HCT116 (cell line): ENCODE results near the gene LIN9. TPM values are rescaled to one million over a fixed set of nuclear protein-coding genes. Genes with fewer than 3 reads are reported as not detected.

ENCODE experiments used
- ATAC-seq: fragments of 200-7000 bp; cut with Tn5 transposase; 2 replicates; pipeline ENCODE4 v1.9.1; 2020; ENCODE audit warnings: mild to moderate bottlenecking, moderate library complexity
- BruUV-seq: library from RNA; stranded (reverse); fragments of 400-500 nt; replicated peaks from 2 replicates; lab custom pipeline; 2021; lab: Mats Ljungman, UMichigan
- CTCF ChIA-PET: fragments of 300-600 bp; sonication (Branson Sonifier 250); formaldehyde crosslinking; loops from one replicate; lab custom pipeline; 2021; ENCODE audit warnings: antibody characterized with exemption; lab: Charles Lee
- POLR2A ChIA-PET: fragments of 300-600, 350-600 bp; sonication (Branson Sonifier 250); formaldehyde crosslinking; loops from one replicate; lab custom pipeline; 2021; ENCODE audit warnings: antibody characterized with exemption; lab: Charles Lee
- RAD21 ChIA-PET, 2 experiments: fragments of 300-600 bp; sonication (Branson Sonifier 250); formaldehyde crosslinking; loops; one replicate each; lab custom pipeline; 2023; ENCODE audit warnings: low total read pairs in 2 of 2; ENCODE audit not compliant: uncharacterized antibody in 2 of 2, unreplicated experiment in 2 of 2, low non-redundant PET in 1 of 2; lab: Charles Lee
- DNase-seq: peaks from one replicate; pipeline ENCODE4 v3.0.0-alpha.2; 2010; ENCODE audit warnings: low read depth, low spot score
- H2AFZ ChIP-seq: fragments of 200-600 bp; shearing (Covaris generic), sonication (generic); 2 replicates; pipeline ENCODE4 v1.6.1; 2017; ENCODE audit warnings: low read depth, mixed run types, mixed read lengths, antibody characterized with exemption, low read length; ENCODE audit not compliant: poor library complexity, severe bottlenecking
- H3K27ac ChIP-seq: 2 replicates; pipeline ENCODE4 v1.5.1; 2012; ENCODE audit warnings: low read depth, low read length
- H3K27me3 ChIP-seq: fragments of 200-600 bp; sonication (generic); 2 replicates; pipeline ENCODE4 v1.6.1; 2016; ENCODE audit warnings: mixed run types, low read length, mixed read lengths; ENCODE audit not compliant: insufficient read depth
- H3K36me3 ChIP-seq, 2 experiments: fragments of 200-500 bp in 1 of 2; fragments of 200-600 bp in 1 of 2; sonication (Bioruptor generic) in 1 of 2; sonication (generic) in 1 of 2; 2 replicates each; pipeline versions ENCODE4 v1.5.1 to v1.6.1; 2014 to 2016; ENCODE audit warnings: low read length in 2 of 2, inconsistent platforms in 1 of 2, mixed read lengths in 1 of 2, mixed run types in 1 of 2; ENCODE audit not compliant: insufficient read depth in 2 of 2, control insufficient read depth in 1 of 2
- H3K4me1 ChIP-seq, 2 experiments: fragments of 200-600 bp in 1 of 2; sonication (generic) in 1 of 2; 2 replicates each; pipeline versions ENCODE4 v1.5.1 to v1.6.1; 2012 to 2017; ENCODE audit warnings: low read length in 2 of 2, inconsistent platforms in 1 of 2, mild to moderate bottlenecking in 1 of 2, mixed read lengths in 1 of 2, mixed run types in 1 of 2, moderate library complexity in 1 of 2; ENCODE audit not compliant: insufficient read depth in 2 of 2, control insufficient read depth in 1 of 2
- H3K4me2 ChIP-seq: fragments of 200-600 bp; sonication (generic); 2 replicates; pipeline ENCODE4 v1.6.1; 2017; ENCODE audit warnings: mixed run types, low read length, mixed read lengths
- H3K4me3 ChIP-seq, 2 experiments: fragments of 200-600 bp in 1 of 2; sonication (generic) in 1 of 2; replicated peaks in 1 of 2; 2 replicates each; pipeline ENCODE4 v1.5.1; 2011 to 2016; ENCODE audit warnings: low read length in 2 of 2, control low read depth in 1 of 2, low read depth in 1 of 2, mild to moderate bottlenecking in 1 of 2, mixed read lengths in 1 of 2, mixed run types in 1 of 2
- H3K79me2 ChIP-seq: fragments of 200-600 bp; sonication (generic); 2 replicates; pipeline ENCODE4 v1.6.1; 2017; ENCODE audit warnings: mild to moderate bottlenecking, mixed run types, low read length, moderate library complexity, mixed read lengths; ENCODE audit not compliant: insufficient read depth
- H3K9ac ChIP-seq: fragments of 200-600 bp; sonication (generic); 2 replicates; pipeline ENCODE4 v1.6.1; 2016; ENCODE audit warnings: low read length, mixed read lengths
- H3K9me2 ChIP-seq: fragments of 200-600 bp; sonication (generic), shearing (Covaris generic); 2 replicates; pipeline ENCODE4 v1.6.1; 2017; ENCODE audit warnings: mixed run types, mild to moderate bottlenecking, moderate library complexity; ENCODE audit not compliant: insufficient read depth
- H3K9me3 ChIP-seq, 2 experiments: fragments of 200-500 bp in 1 of 2; fragments of 200-600 bp in 1 of 2; sonication (Bioruptor generic) in 1 of 2; sonication (generic) in 1 of 2; 2 replicates each; pipeline ENCODE4 v1.6.1; 2014 to 2017; ENCODE audit warnings: low read length in 2 of 2, mixed read lengths in 2 of 2, inconsistent platforms in 1 of 2, low read depth in 1 of 2, mild to moderate bottlenecking in 1 of 2, mixed run types in 1 of 2, moderate library complexity in 1 of 2; ENCODE audit not compliant: control insufficient read depth in 1 of 2, insufficient read depth in 1 of 2
- H4K20me1 ChIP-seq: fragments of 200-600 bp; sonication (generic), shearing (Covaris generic); 2 replicates; pipeline ENCODE4 v1.6.1; 2017; ENCODE audit warnings: mixed run types, mild to moderate bottlenecking, moderate library complexity; ENCODE audit not compliant: insufficient read depth
- ATF3 ChIP-seq: IDR thresholded peaks from 2 replicates; pipeline ENCODE4 v1.6.1; 2012
- CBX3 ChIP-seq: IDR thresholded peaks from 2 replicates; pipeline ENCODE4 v1.6.1; 2012; ENCODE audit warnings: low read depth
- CEBPB ChIP-seq: IDR thresholded peaks from 2 replicates; pipeline ENCODE4 v1.6.1; 2012; ENCODE audit warnings: low read depth
- CTCF ChIP-seq, 3 experiments: fragments of 200-600 bp in 1 of 3; sonication (generic) in 1 of 3; IDR thresholded peaks in 2 of 3; conservative IDR thresholded peaks in 1 of 3; 2 replicates each; pipeline ENCODE4 v1.5.1; 2012 to 2017; ENCODE audit warnings: low read depth in 2 of 3, low read length in 2 of 3, antibody characterized with exemption in 1 of 3, borderline replicate concordance in 1 of 3, control low read depth in 1 of 3, mild to moderate bottlenecking in 1 of 3, mixed read lengths in 1 of 3, mixed run types in 1 of 3, moderate library complexity in 1 of 3; ENCODE audit not compliant: insufficient read depth in 1 of 3
- EGR1 ChIP-seq: IDR thresholded peaks from 2 replicates; pipeline ENCODE4 v1.6.1; 2012; ENCODE audit warnings: low read depth
- EZH2 ChIP-seq: fragments of 200-600 bp; sonication (generic); IDR thresholded peaks from 2 replicates; pipeline ENCODE4 v1.6.1; 2017; ENCODE audit warnings: antibody characterized with exemption, mixed run types
- FOSL1 ChIP-seq: IDR thresholded peaks from 2 replicates; pipeline ENCODE4 v1.6.1; 2012; ENCODE audit warnings: low read depth
- JUND ChIP-seq: IDR thresholded peaks from 2 replicates; pipeline ENCODE4 v1.6.1; 2012
- POLR2A ChIP-seq: IDR thresholded peaks from 2 replicates; pipeline ENCODE4 v1.7.0; 2011; ENCODE audit warnings: borderline replicate concordance; ENCODE audit not compliant: insufficient read depth, insufficient read length; ENCODE audit errors: extremely low read depth
- POLR2AphosphoS5 ChIP-seq: IDR thresholded peaks from 2 replicates; pipeline ENCODE4 v1.6.1; 2011; ENCODE audit warnings: mild to moderate bottlenecking, low read depth, low read length, moderate library complexity
- RAD21 ChIP-seq: IDR thresholded peaks from 2 replicates; pipeline ENCODE4 v1.6.1; 2012; ENCODE audit warnings: low read depth, mild to moderate bottlenecking
- REST ChIP-seq: IDR thresholded peaks from 2 replicates; pipeline ENCODE4 v1.6.1; 2012; ENCODE audit warnings: low read depth
- SIN3A ChIP-seq: IDR thresholded peaks from 2 replicates; pipeline ENCODE4 v1.6.1; 2012; ENCODE audit warnings: low read depth
- SRF ChIP-seq: IDR thresholded peaks from 2 replicates; pipeline ENCODE4 v1.6.1; 2012; ENCODE audit warnings: low read depth
- TCF7L2 ChIP-seq: IDR thresholded peaks from 2 replicates; pipeline ENCODE4 v1.7.0; 2011; ENCODE audit warnings: borderline replicate concordance, inconsistent platforms; ENCODE audit not compliant: insufficient read depth, insufficient read length; ENCODE audit errors: extremely low read depth
- YY1 ChIP-seq: IDR thresholded peaks from 2 replicates; pipeline ENCODE4 v1.6.1; 2011; ENCODE audit warnings: low read length, low read depth, moderate library complexity, mild to moderate bottlenecking; ENCODE audit not compliant: insufficient replicate concordance; ENCODE audit errors: extremely low read depth
- ZBTB33 ChIP-seq: IDR thresholded peaks from 2 replicates; pipeline ENCODE4 v1.6.1; 2011; ENCODE audit warnings: mild to moderate bottlenecking, low read length, moderate library complexity; ENCODE audit not compliant: insufficient replicate concordance; ENCODE audit errors: extremely low read depth
- ZNF274 ChIP-seq: fragments of 200-500 bp; sonication (Bioruptor generic); IDR thresholded peaks from 2 replicates; pipeline ENCODE4 v1.6.1; 2014; ENCODE audit warnings: mild to moderate bottlenecking, low read depth, low read length, inconsistent platforms
- intact Hi-C: fragments of 100-400 bp; cut with micrococcal nuclease; formaldehyde crosslinking; loops from 2 replicates; pipeline ENCODE4 v1.10.0; 2022
- total RNA-seq: library from RNA; stranded (reverse); gene quantifications from one replicate; pipeline ENCODE4 v1.2.1, GENCODE V29; 2021; ENCODE audit not compliant: unreplicated experiment

LIN9 gene
- total RNA-seq, 1 experiment from 2014 or later = 9.3 TPM

GRCh38 chr1:226322986-226323385 is 14.0 kb upstream of the LIN9 start (continued):
- TF ChIP-seq SIN3A (no peak), POLR2A (no peak), RAD21 (no peak)

GRCh38 chr1:226320930-226321329 is 12.0 kb upstream of the LIN9 start:
- POLR2A ChIA-PET = no interaction called here
- Histone ChIP-seq H3K9me2 (no peaks in the 10 kb centered on the region), H3K4me2 (no peak overlapping the region), H3K9me3 (no peaks in the 10 kb centered on the region), H3K79me2 (no peaks in the 10 kb centered on the region), H3K27me3 (no peaks in the 10 kb centered on the region), H3K27ac (no peak overlapping the region), H3K36me3 (no peaks in the 10 kb centered on the region), H3K4me1 (peaks cover 0 to 12% of the 10 kb centered on the region in 2 experiments; a peak in 1 of 4 replicates), H3K9ac (no peak overlapping the region), H3K4me3 (no peak overlapping the region), H4K20me1 (no peaks in the 10 kb centered on the region), H2AFZ (no peak overlapping the region)
- no TSS peak for BruUV-seq
- CTCF ChIA-PET = interaction anchor here (1.0 kb wide), 1 partner anchor 12 kb away, joined by 3 read pairs; no protein-coding TSS in a partner anchor
- intact Hi-C loops = no loop called here
- ATAC-seq (no peak), DNase-seq (no peak)
- RAD21 ChIA-PET = no interaction called here
- TF ChIP-seq CTCF (IDR thresholded peaks at IDR 0.05 in 2 of 3, conservative IDR thresholded peaks at IDR 0.05 in 1 of 3; ENCODE audit: borderline replicate concordance in 1 of 3, insufficient read depth in 1 of 3, low read depth in 2 of 3, low read length in 2 of 3) (no peak), EZH2 (no peak), SRF (no peak), ZNF274 (no peak), SIN3A (no peak), ATF3 (no peak), JUND (no peak), TCF7L2 (no peak), EGR1 (no peak), REST (no peak), POLR2A (no peak), ZBTB33 (no peak), YY1 (no peak), POLR2AphosphoS5 (no peak), FOSL1 (no peak), RAD21 (no peak), CEBPB (no peak), CBX3 (no peak)
